Stimulated activated CD4-positive, alpha-beta T cell treated with anti-CD3 and anti-CD28 coated beads, Interleukin-4, amount 100 ng/mL, for 4 hours (primary cell): ENCODE results near the gene SKOR1.

Experiments used
- DNase-seq, 2 experiments: peaks; one replicate each; pipeline ENCODE4 v3.0.0-alpha.2; 2020

SKOR1 gene

DNA sequence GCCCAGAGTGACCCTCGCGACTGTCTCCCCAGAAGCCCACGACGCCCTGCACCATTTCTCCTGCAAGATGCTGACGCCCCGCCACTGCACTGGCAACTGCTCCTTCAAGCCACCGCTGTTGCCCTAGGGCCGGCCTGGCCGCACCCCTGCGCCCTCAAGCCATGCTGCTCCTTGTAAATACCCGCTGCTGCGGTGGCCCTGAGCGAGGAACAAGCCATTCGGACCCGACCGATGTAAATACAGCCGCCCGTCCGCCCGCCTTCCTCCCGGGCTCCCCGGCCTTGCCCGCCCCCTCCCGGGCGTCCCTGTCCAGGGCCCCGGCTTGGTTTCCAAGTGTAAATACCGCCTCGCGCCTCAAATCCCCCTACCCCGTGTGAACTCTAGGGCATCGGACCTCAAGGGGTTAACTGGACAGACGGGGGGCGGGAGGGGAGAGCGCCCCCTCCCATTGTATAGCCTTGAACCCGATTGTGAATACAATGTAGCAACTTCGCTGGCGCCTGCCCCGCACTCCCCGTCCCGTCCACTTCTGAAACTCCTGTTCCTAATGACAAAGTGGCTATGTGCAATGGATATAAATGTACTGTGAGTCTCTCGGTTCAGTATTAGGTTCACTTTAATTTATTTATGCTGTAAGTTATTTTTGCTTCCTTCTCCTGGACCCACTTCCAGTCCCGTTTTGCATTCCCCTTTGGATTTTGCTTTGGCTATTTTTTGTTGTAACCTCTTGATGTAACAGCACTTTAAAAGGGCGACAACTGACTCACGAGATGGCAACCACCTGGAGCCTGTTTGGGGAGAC lies 8.6 kb downstream of the SKOR1 start:
- no peak for DNase-seq

DNA sequence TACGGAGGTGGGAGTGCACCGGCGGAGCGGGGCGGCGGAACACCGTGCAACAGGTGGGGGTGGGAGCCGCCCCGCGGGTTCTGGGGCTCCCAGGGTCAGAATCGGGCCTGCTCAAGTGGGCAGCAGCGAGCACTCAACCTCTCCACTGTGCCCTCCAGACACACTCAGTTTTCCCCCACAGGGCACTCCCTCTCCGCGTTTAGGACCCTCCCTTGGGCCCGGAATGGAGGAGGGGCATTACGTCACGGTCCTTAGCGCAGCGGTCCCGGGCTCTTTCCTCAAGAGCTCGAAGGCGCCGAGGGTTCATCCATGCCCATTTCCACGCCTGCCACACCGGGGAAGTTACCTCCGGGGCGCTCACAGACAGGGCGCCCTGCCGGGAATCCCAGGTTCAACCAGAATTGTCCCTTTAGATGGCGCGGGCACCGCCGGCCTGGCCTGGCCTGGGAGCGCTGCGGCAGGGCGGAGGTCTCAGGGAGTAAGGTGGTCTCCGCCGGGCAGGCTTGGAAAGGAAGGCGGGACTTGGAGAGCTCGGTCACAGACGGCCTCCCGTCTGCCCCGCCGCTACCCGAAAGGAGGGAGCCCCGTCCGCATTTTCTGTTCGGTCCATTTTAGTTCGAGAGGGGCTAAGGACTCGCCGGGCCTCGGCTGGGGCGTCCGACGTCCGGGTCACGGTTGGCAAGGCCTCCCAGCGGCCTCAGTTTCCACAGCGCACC lies 9.4 kb downstream of the SKOR1 start:
- DNase-seq: no peak

DNA sequence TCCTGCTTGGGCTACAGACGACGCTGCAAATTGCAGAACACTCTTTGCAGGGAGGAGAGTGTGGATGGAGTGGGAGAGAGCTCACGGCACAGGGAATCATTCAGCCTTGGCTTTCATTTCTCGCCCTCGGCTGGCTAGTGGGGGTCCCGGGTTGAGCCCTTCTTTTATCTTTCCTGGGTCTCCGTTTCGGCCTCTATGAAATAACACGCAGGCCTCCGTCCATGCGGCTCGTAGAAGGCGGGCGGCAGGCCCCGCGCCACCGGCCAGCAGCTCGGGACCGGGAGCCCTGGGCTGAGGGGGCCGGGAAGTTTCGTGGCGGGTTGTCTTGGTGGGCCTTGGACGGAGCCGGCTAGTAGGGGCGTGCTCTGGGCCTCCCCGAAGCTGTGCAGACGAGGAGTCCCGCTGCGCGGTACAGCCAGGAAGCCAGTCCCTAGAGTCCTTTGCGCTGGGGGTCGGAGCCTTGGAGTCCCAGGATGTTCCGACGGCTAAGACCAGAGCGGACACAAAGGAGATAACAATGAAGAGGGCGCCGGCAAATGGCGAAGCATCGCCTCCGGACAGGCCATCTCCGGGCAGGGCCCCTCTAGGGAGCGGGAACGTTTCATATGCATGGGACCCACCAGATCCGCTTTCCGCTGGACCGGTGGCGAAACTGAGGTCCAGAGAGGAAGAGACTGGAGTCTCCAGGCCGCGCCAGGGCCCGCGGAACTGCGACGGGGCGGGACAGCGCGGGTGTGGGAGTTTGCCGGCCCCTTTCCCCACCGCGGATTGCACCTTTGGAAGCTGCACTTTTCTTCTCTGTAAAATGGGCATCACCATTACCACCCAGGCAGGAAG lies 10.2 kb downstream of the SKOR1 start:
- DNase-seq: no peak

DNA sequence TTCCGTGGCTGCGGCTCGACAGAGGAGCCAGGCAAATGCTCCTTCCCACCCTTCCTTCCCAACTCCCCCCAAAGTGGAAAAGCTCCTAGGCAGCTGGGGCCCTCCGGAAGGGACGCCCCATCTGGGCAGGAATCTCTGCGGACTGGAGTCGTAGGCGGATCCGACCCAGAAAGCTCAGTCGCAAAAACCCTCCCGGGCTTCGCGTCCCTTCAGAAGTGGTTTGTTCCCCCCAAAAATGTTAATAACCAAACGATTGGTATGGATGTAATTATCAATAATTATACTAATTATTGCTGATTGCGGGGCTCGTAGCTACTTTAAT lies 10.8 kb downstream of the SKOR1 start:
- DNase-seq: no peak

DNA sequence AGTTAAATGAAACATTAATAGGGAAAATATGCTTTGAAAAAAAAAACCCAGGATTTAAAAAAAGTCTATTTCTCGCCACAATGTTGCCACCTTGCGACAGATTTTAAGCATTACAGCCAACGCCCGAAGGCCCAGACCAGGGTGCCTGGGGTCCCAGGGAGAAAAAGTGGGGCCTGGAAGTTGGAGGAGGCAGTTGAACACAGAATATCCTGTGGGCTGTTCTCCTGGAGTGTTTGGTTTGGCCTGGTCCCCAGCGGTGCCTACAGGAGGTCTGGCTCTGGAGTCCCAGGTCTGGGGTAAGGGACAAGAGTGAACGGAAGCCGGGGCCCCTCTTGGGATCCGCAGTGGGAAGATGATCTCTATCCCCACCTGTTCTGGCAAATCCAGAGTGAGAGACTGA lies 11.2 kb downstream of the SKOR1 start:
- peak in 1 of 2 experiments; percentile 35 for DNase-seq

DNA sequence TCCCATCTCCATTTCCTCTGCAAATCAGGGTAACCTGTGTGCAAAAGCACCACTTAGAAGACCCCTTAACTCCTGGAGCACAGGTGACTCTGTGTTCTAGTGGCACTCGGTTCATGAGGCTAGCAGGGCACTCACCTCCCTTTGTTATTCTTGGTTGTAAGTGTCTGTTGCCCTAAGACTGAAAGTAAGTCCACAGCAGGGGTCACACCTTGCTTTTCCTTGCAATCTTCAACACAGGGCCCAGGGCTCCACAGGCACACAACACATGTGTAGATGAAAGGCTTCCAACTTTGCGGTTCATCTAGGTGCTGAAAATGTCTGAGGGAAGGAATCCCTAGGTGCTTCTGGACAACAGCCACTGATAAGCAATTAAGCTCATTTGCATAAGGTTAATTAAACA lies 11.6 kb downstream of the SKOR1 start:
- DNase-seq: no peak

DNA sequence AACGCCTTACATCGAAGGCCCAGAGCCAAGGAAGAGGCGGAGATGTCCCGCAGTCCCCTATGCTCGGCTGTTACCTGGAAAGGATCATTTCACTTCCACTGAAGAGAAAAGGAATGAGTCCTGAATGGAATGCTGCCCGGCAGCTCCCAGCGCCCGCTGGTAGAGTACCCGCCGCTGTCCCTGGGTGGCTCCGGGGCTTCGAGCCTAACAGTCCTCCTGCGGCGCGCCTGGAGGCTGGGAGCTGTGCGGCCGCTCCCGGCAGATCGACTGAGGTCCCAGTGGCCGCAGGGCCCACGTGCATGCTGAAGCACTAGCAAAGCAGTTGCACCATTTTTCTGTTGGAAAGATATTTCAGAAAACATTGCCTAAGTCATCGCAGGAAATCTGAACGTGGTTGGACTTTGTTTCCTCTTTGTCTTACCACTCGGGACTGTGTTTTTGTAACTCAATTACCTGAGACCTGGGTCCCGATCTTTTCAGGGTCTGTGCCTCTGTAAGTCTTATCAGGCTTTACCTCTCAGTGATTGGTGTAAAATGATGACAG lies 13.6 kb downstream of the SKOR1 start:
- DNase-seq: no peak

DNA sequence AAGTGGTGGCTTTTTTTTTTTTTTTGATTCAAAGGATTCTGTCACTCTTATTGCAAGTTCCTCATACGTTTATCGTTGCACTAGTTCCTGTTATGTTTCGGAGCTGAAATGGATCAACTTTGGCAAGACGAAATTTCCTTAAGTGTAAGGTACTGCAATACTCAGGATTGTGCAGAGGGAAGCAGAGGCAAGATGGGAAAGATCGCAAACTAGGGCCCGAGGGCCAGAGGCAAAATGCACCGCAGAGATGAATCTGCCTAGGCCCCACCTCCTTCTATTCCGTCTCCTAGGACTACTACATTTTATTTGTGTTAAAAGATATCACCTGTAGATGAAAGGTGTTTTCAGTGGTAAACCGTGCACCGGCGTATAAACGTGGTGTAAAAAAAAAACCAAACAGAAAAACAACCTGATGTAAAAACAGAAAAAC lies 14.2 kb downstream of the SKOR1 start:
- no peak for DNase-seq

DNA sequence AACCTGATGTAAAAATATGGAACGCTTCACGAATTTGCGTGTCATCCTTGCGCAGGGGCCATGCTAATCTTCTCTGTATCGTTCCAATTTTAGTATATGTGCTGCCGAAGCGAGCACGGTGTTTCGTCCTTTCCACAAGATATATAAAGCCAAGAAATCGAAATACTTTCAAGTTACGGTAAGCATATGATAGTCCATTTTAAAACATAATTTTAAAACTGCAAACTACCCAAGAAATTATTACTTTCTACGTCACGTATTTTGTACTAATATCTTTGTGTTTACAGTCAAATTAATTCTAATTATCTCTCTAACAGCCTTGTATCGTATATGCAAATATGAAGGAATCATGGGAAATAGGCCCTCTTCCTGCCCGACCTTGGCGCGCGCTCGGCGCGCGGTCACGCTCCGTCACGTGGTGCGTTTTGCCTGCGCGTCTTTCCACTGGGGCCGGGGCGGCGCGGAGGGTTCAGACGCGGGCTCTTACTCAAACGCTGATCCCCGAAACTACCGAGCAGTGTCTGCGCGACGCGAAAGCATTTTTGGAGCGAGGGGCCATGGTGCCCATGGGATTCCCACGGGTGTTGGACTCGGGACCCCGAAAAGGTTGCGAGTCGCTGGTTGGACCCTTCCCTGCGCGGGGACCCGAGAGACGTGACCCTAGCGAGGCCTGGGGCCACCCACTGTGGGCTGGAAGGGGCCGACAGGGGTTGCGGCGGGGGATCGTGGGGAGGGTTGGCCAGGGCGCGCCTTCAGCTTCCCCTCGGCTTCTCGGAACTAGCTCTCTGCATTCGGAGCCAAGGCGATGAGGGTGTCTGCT lies 14.8 kb downstream of the SKOR1 start, which contains the start of gene RNU6-1:
RNU6-1 (minus strand) TSS at position 117 of the 820 bp plus-strand sequence.
- peak; percentile 92 to 95 for DNase-seq

DNA sequence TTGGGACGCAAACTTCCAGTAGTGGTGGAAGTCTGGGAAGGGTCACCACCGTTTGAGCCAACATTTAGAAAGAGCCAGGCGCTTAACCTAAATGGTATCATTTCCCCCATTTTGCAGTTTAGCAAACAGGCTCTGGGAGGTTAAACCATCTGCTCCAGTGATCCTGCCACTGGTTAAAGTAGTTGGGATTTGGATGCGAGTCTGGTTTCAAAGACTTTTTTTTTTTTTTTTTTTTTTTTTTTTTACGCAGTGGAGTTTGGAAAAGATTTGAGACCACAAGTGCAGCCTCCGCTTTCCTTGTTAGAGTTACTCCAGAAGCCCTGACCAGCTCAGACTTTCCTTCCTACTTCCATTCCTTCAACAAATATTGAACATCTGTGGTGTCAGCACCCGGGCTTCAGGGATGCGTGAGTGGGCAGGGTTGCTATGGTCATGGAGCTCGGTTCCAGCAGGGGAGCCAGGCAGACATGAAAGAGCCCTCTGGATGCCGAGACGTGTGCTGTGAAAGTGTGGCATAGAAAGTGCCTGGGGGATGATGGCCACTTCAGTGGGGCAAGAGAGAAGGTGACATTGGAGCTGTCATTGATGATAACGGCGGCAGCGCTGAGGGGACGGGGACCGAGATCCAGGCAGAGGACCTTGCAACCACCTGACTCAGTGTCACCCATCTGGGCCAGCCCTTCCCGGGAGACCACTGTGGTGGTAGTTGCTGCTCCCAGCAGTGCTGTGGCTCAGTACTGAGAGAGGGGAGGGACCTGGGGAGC lies 15.6 kb downstream of the SKOR1 start:
- no peak for DNase-seq

DNA sequence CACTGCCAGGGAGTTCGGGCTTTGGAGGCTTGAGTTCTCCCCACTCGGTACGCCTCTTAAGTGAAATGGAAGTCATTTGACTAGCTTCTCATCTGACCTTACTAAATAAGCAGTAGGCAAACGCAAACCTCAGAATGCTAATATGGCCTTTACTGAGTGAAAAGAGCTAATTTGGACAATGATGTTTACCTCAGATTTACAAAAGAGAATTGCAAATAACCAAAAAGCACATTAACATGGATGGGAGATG lies 16.1 kb downstream of the SKOR1 start:
- no peak for DNase-seq

DNA sequence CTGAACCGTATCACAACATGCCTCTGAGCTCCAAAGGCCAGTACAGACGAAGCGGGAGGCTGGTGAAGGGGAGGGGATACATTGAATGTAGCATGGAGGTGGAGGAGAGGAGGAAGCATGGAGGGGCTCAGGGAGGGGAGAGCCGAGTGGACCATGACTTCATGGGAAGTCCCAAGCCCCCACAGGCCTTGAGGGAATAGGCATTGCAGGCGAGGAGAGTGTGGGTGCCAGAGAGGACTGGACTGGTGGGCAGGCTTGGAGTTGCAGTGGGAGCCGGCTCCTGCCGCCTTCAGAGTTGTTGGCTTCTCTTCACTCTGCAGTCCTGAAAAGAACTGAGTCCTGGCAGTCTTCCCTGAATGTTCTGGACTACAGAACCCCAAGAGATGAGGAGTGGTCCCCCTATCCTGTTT lies 17.8 kb downstream of the SKOR1 start:
- DNase-seq: no peak

DNA sequence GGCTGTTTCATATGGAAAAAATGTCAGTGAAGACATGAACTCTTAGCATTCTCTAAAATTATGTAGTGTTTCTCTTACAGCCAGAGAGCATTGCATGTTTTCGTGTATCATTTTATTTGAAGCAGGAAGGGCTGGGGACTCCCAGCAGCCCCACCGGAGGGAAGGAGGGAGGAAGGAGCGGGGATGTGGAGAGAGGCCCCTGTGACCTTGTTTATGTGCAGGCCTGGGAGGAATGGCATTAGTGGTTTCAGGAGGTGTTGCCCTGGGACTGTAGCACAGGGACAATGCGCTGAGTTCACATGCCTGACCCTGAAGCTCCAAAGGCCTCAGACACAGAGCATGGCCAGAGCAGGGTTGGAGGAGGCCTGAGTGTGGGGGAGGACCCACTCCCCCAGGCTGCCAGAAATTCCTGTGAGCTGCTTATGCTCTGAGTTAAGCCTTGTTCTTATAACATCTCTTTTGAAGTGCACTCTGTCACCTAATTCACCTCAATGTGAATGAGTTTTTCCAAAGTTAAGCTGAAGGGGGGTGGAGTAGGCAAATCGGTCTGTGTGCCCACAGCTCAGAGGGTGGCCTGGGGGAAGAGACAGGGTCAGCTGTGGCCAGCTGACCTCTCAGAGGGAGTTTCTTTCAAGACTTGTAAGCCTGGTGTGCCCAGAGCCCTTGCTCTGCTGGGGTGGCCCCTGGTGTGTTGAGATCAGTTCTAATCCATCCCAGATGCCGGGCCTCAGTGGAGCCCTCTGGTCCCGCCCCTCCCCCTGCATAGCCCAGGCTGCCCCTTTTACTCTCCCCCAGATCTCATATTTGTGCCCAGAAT lies 18.5 kb downstream of the SKOR1 start:
- no peak for DNase-seq

DNA sequence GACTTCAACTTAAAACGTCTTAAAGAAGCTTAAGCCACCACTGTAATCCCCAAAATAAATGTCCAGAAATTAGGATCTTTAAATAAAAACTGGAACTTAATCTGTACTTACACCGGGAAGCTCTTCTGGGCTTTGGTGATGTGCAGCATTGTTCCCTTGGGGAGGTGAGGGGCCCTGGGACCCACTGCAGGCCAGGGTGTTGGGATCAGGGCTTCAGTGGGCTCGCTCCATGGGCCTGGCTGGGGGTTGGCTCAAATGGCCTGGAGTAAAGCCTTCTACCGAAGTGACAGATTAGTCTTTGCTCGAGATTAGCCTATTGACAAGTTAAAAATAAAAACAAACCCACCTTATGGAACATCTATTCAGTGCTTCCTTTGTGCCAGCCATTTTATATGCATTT lies 20.7 kb downstream of the SKOR1 start:
- no peak for DNase-seq

DNA sequence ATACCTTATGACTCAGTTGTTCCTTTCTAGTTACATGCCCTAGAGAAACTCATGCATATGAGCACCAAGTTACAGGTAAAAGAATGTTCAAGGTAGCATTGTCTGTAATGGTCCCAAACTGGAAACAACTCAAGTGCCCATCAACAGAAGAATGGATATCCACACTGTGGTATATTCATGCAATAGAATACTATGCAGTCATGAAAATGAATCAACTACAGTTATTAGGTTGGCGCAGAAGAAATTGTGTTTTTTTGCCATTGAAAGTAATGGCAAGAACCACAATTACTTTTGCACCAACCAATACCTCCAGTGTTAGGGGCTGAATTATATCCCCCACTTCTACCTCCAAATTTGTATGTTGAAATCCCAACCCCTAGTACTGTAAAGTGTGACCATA lies 24.2 kb downstream of the SKOR1 start:
- no peak for DNase-seq

DNA sequence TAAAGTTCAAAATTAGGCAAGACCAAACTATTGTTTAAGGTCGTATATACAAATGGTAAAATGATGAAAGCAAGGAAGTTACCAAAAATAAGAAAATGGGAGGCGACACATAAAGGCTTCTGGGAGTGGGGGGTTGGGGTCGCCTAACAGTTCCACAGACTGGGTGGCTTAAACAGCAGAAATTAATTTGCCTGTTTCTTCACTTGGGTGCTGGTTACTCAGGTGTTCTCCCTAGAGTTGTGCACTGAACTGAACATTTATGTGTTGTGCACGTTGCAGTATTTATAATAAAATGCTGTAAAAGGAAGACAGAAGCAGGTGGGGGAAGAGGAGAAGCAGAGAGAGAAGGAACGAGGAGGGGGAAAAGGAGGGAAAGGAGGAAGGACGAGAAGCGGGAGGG lies 25.0 kb downstream of the SKOR1 start:
- no peak for DNase-seq

DNA sequence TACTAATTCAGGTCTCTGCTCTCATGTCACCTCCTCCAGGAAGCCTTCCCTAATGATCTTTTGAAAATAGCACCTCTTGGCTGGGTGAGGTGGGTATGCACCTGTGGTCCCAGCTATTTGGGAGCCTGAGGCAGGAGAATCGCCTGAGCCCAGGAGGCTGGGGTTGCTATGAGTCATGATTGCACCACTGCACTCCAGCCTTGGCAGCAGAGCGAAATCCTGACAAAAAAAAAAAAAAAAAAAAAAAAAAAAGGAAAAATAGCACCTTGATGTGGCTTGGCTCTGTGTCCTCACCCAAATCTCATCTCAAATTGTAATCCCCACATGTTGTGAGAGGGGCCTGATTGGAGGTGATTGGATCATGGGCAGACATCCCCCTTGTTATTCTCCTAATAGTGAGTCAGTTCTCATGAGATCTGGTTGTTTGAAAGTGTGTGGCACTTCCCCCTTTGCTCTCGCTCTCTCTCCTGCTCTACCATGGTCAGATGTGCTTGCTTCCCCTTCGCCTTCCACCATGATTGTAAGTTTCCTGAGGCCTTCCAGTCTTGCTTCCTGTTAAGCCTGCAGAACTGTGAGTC lies 25.8 kb downstream of the SKOR1 start:
- DNase-seq: no peak

DNA sequence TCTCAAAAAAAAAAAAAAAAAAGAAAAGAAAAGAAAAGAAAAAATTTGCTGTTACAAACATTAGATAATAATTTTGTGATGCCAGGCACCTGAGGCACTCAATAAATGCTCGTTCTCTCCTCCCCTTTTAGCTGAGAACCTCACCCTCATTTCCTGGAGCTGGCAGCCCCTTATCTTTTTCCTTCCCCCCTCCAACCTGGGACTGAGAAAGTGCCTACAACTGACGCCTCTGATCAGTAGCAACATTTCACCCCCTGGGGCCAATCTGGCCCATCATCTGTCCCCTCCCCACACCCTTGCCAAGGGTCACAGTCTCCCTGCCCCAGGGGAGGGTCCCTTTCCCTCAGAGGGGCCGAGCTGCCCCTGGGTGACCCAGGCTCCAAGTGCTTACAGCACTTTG lies 27.1 kb downstream of the SKOR1 start:
- no peak for DNase-seq

DNA sequence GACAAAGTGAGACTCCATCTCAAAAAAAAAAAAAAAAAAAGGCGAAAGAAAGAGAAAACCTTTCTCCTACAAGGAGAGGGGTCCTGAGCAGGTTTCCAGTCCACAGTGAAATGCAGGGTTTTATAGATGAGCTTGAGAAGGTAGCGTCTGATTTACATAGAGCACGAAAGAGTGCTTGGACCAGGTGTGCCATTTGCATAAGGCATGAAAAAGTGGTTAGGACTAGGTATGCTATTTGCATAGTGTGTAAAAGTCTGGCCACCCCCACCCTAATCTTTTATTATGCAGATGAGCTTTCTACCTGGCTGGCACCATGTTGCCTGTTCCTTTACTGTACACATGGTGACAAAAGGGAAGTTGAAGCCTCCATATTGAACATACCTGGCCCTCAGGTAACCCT lies 28.1 kb downstream of the SKOR1 start:
- DNase-seq: no peak

DNA sequence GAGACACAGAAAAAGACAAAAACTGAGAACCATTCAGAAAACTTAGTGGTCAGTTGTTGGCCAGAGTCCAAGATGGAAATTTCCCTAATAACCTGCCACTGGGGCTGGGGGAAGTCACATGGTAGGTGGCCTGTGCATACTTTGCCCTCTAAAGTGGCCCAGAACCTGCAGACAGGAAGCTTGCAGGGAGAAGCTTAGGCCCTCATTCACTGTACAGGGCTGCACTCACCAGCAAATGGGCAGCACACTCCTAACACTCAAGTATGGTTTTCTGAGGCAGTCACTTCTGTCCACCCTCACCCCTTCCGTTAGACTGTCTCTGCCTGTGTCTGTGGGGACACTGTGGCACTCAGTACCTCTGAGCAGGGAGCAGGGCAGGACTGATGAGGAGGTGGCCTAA lies 29.0 kb downstream of the SKOR1 start:
- no peak for DNase-seq

DNA sequence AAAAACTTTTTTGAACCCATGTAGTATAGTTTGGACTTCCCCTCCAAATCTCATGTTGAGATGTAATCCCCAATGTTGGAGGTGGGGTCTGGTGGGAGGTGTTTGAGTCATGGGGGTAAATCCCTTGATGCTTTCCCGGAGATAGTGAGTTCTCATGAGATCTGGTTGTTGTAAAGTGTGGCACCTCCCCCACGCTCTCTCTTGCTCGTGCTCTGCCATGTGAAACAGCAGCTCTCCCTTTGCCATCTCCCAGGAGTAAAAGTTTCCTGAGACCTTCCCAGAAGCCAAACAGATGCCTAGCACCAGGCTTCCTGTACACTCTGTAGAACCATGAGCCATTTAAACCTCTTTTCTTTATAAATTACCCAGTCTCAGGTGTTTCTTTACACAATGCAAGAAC lies 30.5 kb downstream of the SKOR1 start:
- DNase-seq: no peak
